Measurements from ENCODE around the gene PARVB. TPM values are rescaled to one million over a fixed set of nuclear protein-coding genes. Genes with fewer than 3 reads are reported as not detected.

PARVB gene
- total RNA-seq, 1 experiment from 2014 or later = 85.3 TPM

DNA sequence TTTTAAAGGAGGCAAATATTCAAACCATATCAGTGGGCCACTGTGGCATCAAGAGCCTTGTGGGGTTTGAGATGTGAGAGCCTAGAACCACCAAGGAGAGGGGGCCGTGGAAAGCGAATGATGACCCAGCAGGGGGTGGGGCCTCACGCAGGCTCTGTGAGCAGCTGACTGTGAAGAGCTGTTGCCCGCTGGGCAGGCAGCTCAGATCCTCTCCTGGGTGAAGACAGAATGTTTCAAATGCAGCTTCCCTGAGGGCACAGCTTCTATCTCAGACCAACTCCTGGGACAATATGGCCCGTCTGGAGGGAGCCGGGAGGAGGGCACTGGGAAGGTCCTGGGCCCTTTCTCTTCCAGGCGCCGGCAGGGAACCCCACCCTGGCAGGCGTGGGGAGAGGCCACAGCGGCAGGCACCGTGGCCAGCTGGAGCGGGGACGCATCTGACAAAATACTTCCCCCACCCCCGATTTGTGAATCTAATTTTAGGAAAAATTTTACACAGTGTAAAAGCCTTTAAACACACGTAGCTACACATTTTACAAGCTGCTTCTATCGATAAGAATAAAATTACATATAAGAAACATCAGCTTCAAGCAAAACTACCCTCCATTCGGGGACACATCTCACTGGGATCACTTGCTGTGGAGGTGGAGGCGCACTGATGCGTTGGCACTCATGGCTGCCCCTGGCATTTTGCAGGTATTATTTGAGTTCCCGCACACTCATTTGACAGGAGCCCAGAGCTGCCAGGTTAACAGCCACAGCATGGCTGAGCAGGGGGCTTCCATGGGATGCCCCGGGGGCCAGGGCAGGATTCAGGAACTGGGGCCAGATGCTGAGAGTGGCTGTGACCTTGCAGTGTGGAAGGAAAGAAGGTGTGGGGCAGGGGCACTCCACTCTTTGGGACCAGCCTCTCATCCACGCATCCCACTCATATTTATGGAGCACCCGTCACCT, 196.9 kb downstream of the PARVB start:
- H3K9me3 ChIP-seq (ENCODE audit: low read length) = no peaks in the 10 kb centered on the region
- H3K9ac ChIP-seq (ENCODE audit: low read length) = no peak overlapping the region
- H3K27ac ChIP-seq (ENCODE audit: low read length) = no peak overlapping the region
- intact Hi-C loops (cut with micrococcal nuclease) = no loop called here
- no peaks in the 10 kb centered on the region for H3K36me3 ChIP-seq (ENCODE audit: low read depth, low read length)
- DNase-seq (no peak), ATAC-seq (no peak)
- ChIA-PET POLR2A (ENCODE audit: unreplicated experiment) (no interaction called here), CTCF (no interaction called here)
- H4K20me1 ChIP-seq (ENCODE audit: low read length) = no peaks in the 10 kb centered on the region
- no peak overlapping the region for H3K4me2 ChIP-seq (ENCODE audit: low read length)
- TF ChIP-seq, protein P1, sequence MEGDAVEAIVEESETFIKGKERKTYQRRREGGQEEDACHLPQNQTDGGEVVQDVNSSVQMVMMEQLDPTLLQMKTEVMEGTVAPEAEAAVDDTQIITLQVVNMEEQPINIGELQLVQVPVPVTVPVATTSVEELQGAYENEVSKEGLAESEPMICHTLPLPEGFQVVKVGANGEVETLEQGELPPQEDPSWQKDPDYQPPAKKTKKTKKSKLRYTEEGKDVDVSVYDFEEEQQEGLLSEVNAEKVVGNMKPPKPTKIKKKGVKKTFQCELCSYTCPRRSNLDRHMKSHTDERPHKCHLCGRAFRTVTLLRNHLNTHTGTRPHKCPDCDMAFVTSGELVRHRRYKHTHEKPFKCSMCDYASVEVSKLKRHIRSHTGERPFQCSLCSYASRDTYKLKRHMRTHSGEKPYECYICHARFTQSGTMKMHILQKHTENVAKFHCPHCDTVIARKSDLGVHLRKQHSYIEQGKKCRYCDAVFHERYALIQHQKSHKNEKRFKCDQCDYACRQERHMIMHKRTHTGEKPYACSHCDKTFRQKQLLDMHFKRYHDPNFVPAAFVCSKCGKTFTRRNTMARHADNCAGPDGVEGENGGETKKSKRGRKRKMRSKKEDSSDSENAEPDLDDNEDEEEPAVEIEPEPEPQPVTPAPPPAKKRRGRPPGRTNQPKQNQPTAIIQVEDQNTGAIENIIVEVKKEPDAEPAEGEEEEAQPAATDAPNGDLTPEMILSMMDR (conservative IDR thresholded peaks at IDR 0.05; ENCODE audit: low read depth, low read length) = no peak
- no peak for TF ChIP-seq EZH2phosphoT487 (IDR thresholded peaks at IDR 0.05; ENCODE audit: borderline replicate concordance, low read length)
- TF ChIP-seq EZH2 (IDR thresholded peaks at IDR 0.05; ENCODE audit: low read length, unreplicated experiment) = no peak
- H3K27me3 ChIP-seq (ENCODE audit: low read length) = peaks cover 4% of the 10 kb centered on the region; the same call in 1 of the 2 replicates
- no peaks in the 10 kb centered on the region for H3K9me2 ChIP-seq (replicated peaks; ENCODE audit: low read length)
- BruUV-seq (replicated peaks) = no TSS peak
- no peaks in the 10 kb centered on the region for H3K4me1 ChIP-seq (ENCODE audit: insufficient read depth, low read length)
- H3K4me3 ChIP-seq (ENCODE audit: low read length) = no peak overlapping the region
- H2AFZ ChIP-seq (ENCODE audit: low read length) = no peak overlapping the region
- H3K79me2 ChIP-seq (ENCODE audit: low read length) = no peaks in the 10 kb centered on the region
- no peaks in the 10 kb centered on the region for H3F3A ChIP-seq (ENCODE audit: low read length, unreplicated experiment)

DNA sequence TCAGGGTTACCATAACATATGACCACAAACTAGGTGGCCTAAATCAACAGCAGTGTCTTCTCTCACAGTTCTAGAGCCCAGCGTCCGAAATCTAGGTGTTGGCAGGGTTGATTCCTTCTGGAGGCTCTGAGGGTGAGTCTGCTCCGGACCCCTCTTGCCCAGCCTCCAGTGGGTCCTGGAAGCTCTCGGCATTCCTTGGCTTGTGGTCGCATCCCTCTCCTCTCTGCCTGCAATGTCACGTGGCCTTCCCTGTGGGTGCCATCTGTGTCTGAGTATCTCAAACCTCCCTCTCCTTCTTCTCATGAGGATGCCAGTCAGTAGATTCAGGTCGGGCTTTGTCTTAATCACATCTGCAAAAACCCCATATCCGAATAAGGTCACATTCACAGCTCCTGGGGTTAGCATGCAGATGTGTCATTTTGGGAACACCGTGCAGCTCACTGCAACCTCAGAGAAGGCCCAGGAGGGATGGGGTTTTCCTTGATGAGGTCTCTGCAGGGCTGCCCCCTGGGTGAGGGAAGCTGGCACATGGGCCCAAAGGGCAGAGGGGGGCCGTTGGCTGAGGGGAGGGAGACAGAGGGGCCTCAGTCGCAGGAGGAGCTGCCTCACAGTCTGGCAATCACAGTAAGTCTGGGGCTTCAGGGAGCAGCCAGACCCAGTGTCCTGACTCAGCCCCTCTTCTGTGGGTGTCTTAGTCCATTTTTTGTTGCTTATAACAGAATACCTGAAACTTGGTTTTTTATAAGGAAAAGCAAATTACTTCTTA, 197.8 kb downstream of the PARVB start:
- no peaks in the 10 kb centered on the region for H3K9me2 ChIP-seq (replicated peaks; ENCODE audit: low read length)
- H3K4me2 ChIP-seq (ENCODE audit: low read length) = no peak overlapping the region
- no peaks in the 10 kb centered on the region for H4K20me1 ChIP-seq (ENCODE audit: low read length)
- no peaks in the 10 kb centered on the region for H3F3A ChIP-seq (ENCODE audit: low read length, unreplicated experiment)
- no peaks in the 10 kb centered on the region for H3K4me1 ChIP-seq (ENCODE audit: insufficient read depth, low read length)
- no peak for DNase-seq
- no peaks in the 10 kb centered on the region for H3K36me3 ChIP-seq (ENCODE audit: low read depth, low read length)
- no TSS peak for BruUV-seq (replicated peaks)
- ATAC-seq = no peak
- H3K9ac ChIP-seq (ENCODE audit: low read length) = no peak overlapping the region
- ChIA-PET CTCF (no interaction called here), POLR2A (ENCODE audit: unreplicated experiment) (no interaction called here)
- no peak overlapping the region for H3K27ac ChIP-seq (ENCODE audit: low read length)
- H2AFZ ChIP-seq (ENCODE audit: low read length) = no peak overlapping the region
- H3K4me3 ChIP-seq (ENCODE audit: low read length) = no peak overlapping the region
- intact Hi-C loops (cut with micrococcal nuclease) = no loop called here
- H3K27me3 ChIP-seq (ENCODE audit: low read length) = peaks cover 4% of the 10 kb centered on the region; the same call in 1 of the 2 replicates
- no peaks in the 10 kb centered on the region for H3K79me2 ChIP-seq (ENCODE audit: low read length)
- no peak for TF ChIP-seq EZH2phosphoT487 (IDR thresholded peaks at IDR 0.05; ENCODE audit: borderline replicate concordance, low read length)
- TF ChIP-seq, protein P1 (conservative IDR thresholded peaks at IDR 0.05; ENCODE audit: low read depth, low read length) = no peak
- TF ChIP-seq EZH2 (IDR thresholded peaks at IDR 0.05; ENCODE audit: low read length, unreplicated experiment) = no peak
- H3K9me3 ChIP-seq (ENCODE audit: low read length) = no peaks in the 10 kb centered on the region

Other genes starting within 250 kb of the PARVB start
- 0.07 and 1.2 TPM in 2 replicates for gene EFCAB6, start 212.0 kb upstream of the PARVB start, total RNA-seq (2014; rRNA removed)
- gene SULT4A1, start 161.8 kb upstream of the PARVB start, total RNA-seq (2014; rRNA removed) = not detected in 2 replicates
- not detected in 2 replicates for gene PNPLA5, start 132.3 kb upstream of the PARVB start, total RNA-seq (2014; rRNA removed)
- 0.29 and 0.36 TPM in 2 replicates for gene PNPLA3, start 100.5 kb upstream of the PARVB start, total RNA-seq (2014; rRNA removed)
- gene SAMM50, start 68.9 kb upstream of the PARVB start, total RNA-seq (2014; rRNA removed) = 26.6 and 34.5 TPM in 2 replicates
- gene PARVG, start 156.6 kb downstream of the PARVB start, total RNA-seq (2014; rRNA removed) = not detected in 2 replicates

Data from PC-3 (cell line).